Hematopoietic multipotent progenitor cell treated with erythropoietin and hydrocortisone succinate and interleukin-3 and kit ligand, for 6 days (in vitro differentiated cells): ENCODE data around the gene GDPGP1.

Experiments used
- DNase-seq: peaks from one replicate; pipeline ENCODE4 v3.0.0-alpha.2; 2015

The GDPGP1 gene

GRCh38 chr15:90205050-90205848 is 28.8 kb upstream of the GDPGP1 start:
- DNase-seq: no peak

GRCh38 chr15:90205886-90206285 is 28.1 kb upstream of the GDPGP1 start:
- peak; percentile 66 for DNase-seq

GRCh38 chr15:90207252-90207651 is 26.8 kb upstream of the GDPGP1 start:
- DNase-seq: no peak

- no peak for DNase-seq
Observed at GRCh38 chr15:90208356-90208755, 25.7 kb upstream of the GDPGP1 start.

GRCh38 chr15:90209591-90209990 is 24.4 kb upstream of the GDPGP1 start:
- DNase-seq: no peak

- no peak for DNase-seq
Observed at GRCh38 chr15:90210593-90210992, 23.4 kb upstream of the GDPGP1 start.

- no peak for DNase-seq
Observed at GRCh38 chr15:90211009-90211408, 23.0 kb upstream of the GDPGP1 start.

- DNase-seq: peak; percentile 51
Observed at GRCh38 chr15:90211440-90212143, 22.4 kb upstream of the GDPGP1 start.

- DNase-seq: no peak
Observed at GRCh38 chr15:90212221-90213098, 21.5 kb upstream of the GDPGP1 start.

GRCh38 chr15:90213122-90213817 is 20.7 kb upstream of the GDPGP1 start:
- peak; percentile 61 for DNase-seq

GRCh38 chr15:90213818-90214204 is 20.2 kb upstream of the GDPGP1 start:
- DNase-seq: no peak

GRCh38 chr15:90214553-90215196 is 19.3 kb upstream of the GDPGP1 start:
- no peak for DNase-seq

GRCh38 chr15:90217671-90218394 is 16.2 kb upstream of the GDPGP1 start:
- no peak for DNase-seq

GRCh38 chr15:90219421-90220141 is 14.4 kb upstream of the GDPGP1 start:
- peak; percentile 78 for DNase-seq

GRCh38 chr15:90221246-90221900 is 12.6 kb upstream of the GDPGP1 start:
- peak; percentile 82 for DNase-seq

GRCh38 chr15:90222547-90222946 is 11.5 kb upstream of the GDPGP1 start:
- DNase-seq: no peak

- no peak for DNase-seq
Observed at GRCh38 chr15:90223441-90224165, 10.4 kb upstream of the GDPGP1 start.

GRCh38 chr15:90225047-90225446 is 9.0 kb upstream of the GDPGP1 start:
- DNase-seq: no peak

- no peak for DNase-seq
Observed at GRCh38 chr15:90225504-90226234, 8.3 kb upstream of the GDPGP1 start.
